ENCODE measurements around the gene ADGRL3.
"Not testable (repeated sequence)": the region's sequence is repeated elsewhere in the genome, so short reads cannot be mapped to it uniquely, and the experiment has no call there.

The ADGRL3 gene

GRCh38 chr4:61336488-61336887 lies 136.4 kb downstream of the ADGRL3 start:
- DNase-seq (ENCODE audit: low read depth in 1 of 2, low spot score in 1 of 2), result no peak

GRCh38 chr4:61336916-61337315 lies 136.8 kb downstream of the ADGRL3 start:
- DNase-seq (ENCODE audit: low read depth in 1 of 2, low spot score in 1 of 2), result no peak

GRCh38 chr4:61342061-61342460 lies 141.9 kb downstream of the ADGRL3 start:
- no peak for DNase-seq (ENCODE audit: low read depth in 1 of 2, low spot score in 1 of 2)

- no peak for DNase-seq (ENCODE audit: low read depth in 1 of 2, low spot score in 1 of 2)
Measured at GRCh38 chr4:61350932-61351331, 150.8 kb downstream of the ADGRL3 start.

GRCh38 chr4:61356696-61357095 lies 156.6 kb downstream of the ADGRL3 start:
- DNase-seq (ENCODE audit: low read depth in 1 of 2, low spot score in 1 of 2), result no peak

- DNase-seq (ENCODE audit: low read depth in 1 of 2, low spot score in 1 of 2), result no peak
Measured at GRCh38 chr4:61359301-61359700, 159.2 kb downstream of the ADGRL3 start.

- DNase-seq (ENCODE audit: low read depth in 1 of 2, low spot score in 1 of 2), result not testable (repeated sequence)
Measured at GRCh38 chr4:61372817-61373216, 172.7 kb downstream of the ADGRL3 start.

GRCh38 chr4:61373901-61374440 lies 173.8 kb downstream of the ADGRL3 start:
- DNase-seq (ENCODE audit: low read depth in 1 of 2, low spot score in 1 of 2), result no peak

- no peak for DNase-seq (ENCODE audit: low read depth in 1 of 2, low spot score in 1 of 2)
Measured at GRCh38 chr4:61374447-61374891, 174.3 kb downstream of the ADGRL3 start.

- no peak for DNase-seq (ENCODE audit: low read depth in 1 of 2, low spot score in 1 of 2)
Measured at GRCh38 chr4:61375301-61375700, 175.2 kb downstream of the ADGRL3 start.

GRCh38 chr4:61376301-61376700 lies 176.2 kb downstream of the ADGRL3 start:
- DNase-seq (ENCODE audit: low read depth in 1 of 2, low spot score in 1 of 2), result no peak

- DNase-seq (ENCODE audit: low read depth in 1 of 2, low spot score in 1 of 2), result no peak
Measured at GRCh38 chr4:61379406-61379805, 179.3 kb downstream of the ADGRL3 start.

GRCh38 chr4:61380865-61381264 lies 180.7 kb downstream of the ADGRL3 start:
- no peak for DNase-seq (ENCODE audit: low read depth in 1 of 2, low spot score in 1 of 2)

GRCh38 chr4:61385256-61385655 lies 185.1 kb downstream of the ADGRL3 start:
- no peak for DNase-seq (ENCODE audit: low read depth in 1 of 2, low spot score in 1 of 2)

GRCh38 chr4:61387372-61387771 lies 187.2 kb downstream of the ADGRL3 start:
- not testable (repeated sequence) for DNase-seq (ENCODE audit: low read depth in 1 of 2, low spot score in 1 of 2)

- no peak for DNase-seq (ENCODE audit: low read depth in 1 of 2, low spot score in 1 of 2)
Measured at GRCh38 chr4:61389640-61390039, 189.5 kb downstream of the ADGRL3 start.

- no peak for DNase-seq (ENCODE audit: low read depth in 1 of 2, low spot score in 1 of 2)
Measured at GRCh38 chr4:61395754-61396153, 195.6 kb downstream of the ADGRL3 start.

- DNase-seq (ENCODE audit: low read depth in 1 of 2, low spot score in 1 of 2), result no peak
Measured at GRCh38 chr4:61397174-61397573, 197.0 kb downstream of the ADGRL3 start.

- no peak for DNase-seq (ENCODE audit: low read depth in 1 of 2, low spot score in 1 of 2)
Measured at GRCh38 chr4:61400439-61401038, 200.4 kb downstream of the ADGRL3 start.

GRCh38 chr4:61401771-61402170 lies 201.6 kb downstream of the ADGRL3 start:
- no peak for DNase-seq (ENCODE audit: low read depth in 1 of 2, low spot score in 1 of 2)

- no peak for DNase-seq (ENCODE audit: low read depth in 1 of 2, low spot score in 1 of 2)
Measured at GRCh38 chr4:61405307-61405706, 205.2 kb downstream of the ADGRL3 start.

- DNase-seq (ENCODE audit: low read depth in 1 of 2, low spot score in 1 of 2), result no peak
Measured at GRCh38 chr4:61406677-61407076, 206.6 kb downstream of the ADGRL3 start.
